SK-MEL-5 (cell line): ENCODE results near the gene GARIN5A. TPM values are rescaled to one million over a fixed set of nuclear protein-coding genes. Genes with fewer than 3 reads are reported as not detected.
A peak's percentile ranks its signal among the peaks of the same experiment; 100 is the strongest.

Experiments used
- DNase-seq: peaks from one replicate; pipeline ENCODE4 v3.0.0-alpha.2; 2016; ENCODE audit warnings: low read depth, low spot score
- in situ Hi-C: cut with HindIII; loops from 2 replicates; pipeline ENCODE4 v1.10.0; 2016; ENCODE audit warnings: low sequenced_read_pairs, high pct_unique_total_duplicates, low pct_unique_long_range_greater_than_20kb
- total RNA-seq: library from RNA; depleted of rRNA; stranded (reverse); fragments of >200 nt; shearing (Covaris generic); gene quantifications from 2 replicates; pipeline ENCODE4 v1.2.3, GENCODE V29; 2014

GARIN5A gene
- total RNA-seq, 1 experiment from 2014 or later = 0.29 TPM

DNA sequence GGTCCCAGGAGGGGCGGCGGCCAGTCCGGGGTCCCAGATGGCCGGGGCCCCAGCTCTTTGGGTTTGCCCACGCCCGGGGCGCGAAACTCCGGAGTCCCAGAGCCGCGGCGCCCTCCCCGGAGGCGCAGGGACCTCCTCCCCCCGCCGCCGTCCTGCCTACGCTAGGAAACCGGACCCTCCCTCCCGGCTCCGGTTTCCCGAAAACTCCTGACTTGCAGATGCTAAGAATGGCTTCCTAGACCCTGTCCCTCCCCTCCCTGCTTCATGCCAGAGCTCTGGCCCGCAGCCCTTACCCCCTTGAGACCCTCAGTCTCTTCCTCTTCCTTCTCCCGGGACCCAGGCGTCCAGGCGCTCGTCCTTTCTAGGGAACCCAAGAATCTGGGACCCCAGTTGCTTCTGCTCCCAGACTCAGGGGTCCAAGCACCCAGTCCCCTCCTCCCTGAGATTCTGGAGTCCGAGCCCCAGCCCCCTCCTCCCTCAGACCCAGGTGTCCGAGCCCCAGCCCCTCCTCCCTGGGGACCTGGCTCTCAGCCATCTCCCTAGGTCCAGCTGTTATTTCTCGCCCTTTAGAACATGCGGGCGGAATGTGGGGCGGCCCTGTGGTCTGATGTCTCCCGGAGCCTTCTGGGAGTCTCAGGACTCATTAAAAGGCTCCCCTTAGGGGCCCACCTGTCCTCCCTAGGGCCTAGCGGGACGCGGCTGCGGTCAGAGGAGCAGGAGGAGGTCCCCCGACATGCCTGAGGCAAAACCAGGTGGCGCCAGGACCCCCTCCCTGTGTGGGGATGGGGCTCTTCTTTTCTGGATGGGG is 44.2 kb downstream of the GARIN5A start, which contains the start of gene MYBPC2:
MYBPC2 (plus strand) TSS at position 672 of the 808 bp plus-strand sequence; CDS start at position 734, 62 bp downstream.
- in situ Hi-C loops = no loop called here
- peak; percentile 22 for DNase-seq

DNA sequence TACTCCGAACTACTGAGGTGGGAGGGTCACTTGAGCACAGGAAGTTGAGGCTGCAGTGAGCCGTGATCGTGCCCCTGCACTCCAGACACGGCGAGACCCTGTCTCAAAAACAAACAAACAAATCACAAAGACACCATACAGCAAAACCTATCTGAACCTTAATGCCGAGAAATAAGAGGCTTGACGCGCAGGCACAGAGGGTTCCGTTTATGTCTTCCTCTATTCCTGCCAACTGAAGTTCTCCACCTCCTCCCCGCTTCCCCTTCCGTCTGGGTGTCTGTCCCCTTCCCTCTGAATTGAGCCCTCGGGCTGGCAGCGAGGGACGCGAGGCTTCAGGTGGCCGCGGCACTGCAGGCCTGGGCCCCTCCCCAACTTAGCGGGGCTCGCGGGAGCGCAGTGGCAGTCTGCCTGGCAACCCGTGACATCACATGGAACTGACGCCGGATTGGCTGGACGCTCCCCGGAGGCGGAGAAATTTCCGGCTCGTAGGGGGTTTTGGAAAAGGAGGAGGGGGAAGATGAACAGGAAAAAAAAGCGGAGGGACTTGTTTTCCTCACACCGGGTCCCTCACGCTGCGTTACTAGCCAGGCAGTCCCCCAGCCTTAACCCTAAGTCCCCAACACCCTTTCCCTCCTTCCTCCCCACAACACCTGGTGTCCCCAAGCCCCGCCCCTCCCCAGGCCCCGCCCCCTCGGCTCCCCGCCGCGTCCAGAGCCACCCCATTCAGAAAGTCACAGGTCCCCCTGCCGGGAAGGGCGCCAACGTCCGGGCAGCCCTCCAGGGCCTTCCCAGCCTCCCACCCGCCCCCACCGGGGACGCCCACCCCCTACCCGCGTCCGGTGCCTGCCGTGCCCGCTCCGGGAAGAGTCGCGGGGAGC is 45.1 kb downstream of the GARIN5A start:
- in situ Hi-C loops = no loop called here
- peak; percentile 81 for DNase-seq

DNA sequence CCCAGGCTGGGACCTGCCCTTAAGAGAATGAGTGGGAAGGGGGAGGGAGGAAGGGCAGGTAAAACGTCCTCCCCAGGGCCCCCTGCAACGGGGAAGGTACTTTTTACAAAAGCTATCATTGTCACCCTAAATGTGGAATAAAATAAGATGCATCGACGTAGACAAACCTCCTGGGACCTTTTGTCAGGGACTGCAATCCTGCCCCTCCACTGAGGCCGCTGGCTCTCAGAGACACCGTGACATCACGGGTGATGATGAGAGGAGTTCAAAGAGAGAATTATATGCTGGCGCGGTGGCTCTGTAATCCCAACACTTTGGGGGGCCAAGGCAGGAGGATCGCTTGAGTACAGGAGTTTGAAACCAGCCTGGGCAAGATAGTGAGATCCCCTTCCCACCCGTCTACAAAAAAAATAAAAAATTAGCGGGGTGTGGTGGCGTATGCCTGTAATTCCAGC is 45.7 kb downstream of the GARIN5A start:
- no peak for DNase-seq
- in situ Hi-C loops = no loop called here

DNA sequence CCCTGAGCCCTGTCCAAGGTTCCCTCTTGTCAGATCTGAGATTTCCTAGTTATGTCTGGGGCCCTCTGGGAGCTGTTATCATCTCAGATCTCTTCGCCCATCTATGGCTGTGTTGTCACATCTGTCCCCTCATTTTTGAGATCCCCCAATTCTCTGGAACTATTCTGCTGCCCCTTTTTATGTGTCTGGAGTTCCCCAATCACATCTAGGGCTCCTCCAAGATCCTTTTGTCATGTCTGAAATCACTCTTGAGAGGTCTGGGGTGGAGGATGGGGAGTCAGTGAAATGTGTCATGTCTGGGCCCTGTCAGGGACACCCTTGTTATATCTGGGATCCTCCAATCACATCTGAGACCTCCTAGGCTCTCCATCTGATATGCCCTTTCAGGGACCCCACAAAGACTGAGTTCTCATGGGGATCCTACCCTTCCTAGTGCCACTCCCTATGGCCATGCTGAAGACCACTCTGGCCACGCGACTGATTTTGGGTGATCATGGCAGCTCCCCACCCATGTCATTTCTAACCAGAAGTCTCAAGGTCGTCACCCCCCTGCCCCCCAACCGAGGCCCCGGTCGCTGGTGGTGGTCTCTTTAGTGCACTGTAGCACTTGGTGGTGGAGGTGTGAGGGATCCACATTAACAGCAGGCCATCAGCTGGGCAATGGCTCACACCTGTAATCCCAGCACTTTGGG is 47.7 kb downstream of the GARIN5A start:
- no peak for DNase-seq
- in situ Hi-C loops = no loop called here

DNA sequence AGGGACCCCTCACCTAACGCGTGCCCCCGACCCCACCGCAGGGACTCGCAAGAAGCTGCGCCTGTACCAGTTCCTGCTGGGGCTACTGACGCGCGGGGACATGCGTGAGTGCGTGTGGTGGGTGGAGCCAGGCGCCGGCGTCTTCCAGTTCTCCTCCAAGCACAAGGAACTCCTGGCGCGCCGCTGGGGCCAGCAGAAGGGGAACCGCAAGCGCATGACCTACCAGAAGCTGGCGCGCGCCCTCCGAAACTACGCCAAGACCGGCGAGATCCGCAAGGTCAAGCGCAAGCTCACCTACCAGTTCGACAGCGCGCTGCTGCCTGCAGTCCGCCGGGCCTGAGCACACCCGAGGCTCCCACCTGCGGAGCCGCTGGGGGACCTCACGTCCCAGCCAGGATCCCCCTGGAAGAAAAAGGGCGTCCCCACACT is 48.6 kb downstream of the GARIN5A start:
- DNase-seq = peak; percentile 41
- in situ Hi-C loops = no loop called here

DNA sequence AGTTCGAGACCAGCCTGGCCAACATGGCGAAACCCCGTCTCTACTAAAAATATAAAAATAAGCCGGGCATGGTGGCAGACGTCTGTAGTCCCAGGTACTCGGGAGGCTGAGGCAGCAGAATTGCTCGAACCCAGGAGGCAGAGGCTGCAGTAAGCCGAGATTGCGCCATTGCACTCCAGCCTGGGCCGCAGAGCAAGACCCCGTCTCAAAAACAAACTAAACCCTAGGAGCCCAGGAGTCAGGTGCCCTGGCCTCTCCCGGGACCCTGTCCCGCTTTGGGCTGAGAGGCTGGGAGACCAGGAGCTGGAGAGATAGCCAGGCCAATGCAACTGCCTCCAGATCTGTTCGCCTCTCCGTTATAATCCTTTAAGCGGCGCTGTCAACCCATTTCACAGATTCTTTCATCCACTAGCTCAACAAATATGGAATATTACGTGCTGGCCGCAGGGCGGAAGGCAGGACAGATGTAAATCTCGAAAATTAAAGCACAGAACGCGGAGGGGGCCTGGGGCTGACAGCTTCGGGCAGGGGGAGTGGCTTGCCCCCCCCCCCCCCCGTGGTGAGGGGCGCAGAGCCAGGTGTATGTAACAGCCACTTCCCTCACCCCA is 49.2 kb downstream of the GARIN5A start:
- DNase-seq = no peak
- in situ Hi-C loops = no loop called here

DNA sequence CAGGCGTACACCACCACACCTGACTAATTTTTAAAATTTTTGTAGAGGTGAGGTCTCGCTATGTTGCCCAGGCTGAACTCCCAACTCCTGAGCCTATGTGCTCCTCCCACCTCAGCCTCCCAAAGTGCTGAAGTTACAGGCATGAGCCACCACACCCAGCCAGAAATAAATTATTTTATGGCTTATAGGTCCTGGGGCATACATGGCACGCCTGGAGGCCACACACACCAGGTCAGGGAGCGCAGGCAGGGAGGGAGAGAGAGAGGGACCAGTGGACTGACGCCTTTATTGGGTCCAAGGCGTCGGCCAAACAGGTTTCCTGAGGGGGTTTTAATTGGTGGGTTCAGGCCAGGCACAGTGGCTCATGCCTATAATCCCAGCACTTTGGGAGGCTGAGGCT is 51.1 kb downstream of the GARIN5A start:
- in situ Hi-C loops = no loop called here
- DNase-seq = no peak

DNA sequence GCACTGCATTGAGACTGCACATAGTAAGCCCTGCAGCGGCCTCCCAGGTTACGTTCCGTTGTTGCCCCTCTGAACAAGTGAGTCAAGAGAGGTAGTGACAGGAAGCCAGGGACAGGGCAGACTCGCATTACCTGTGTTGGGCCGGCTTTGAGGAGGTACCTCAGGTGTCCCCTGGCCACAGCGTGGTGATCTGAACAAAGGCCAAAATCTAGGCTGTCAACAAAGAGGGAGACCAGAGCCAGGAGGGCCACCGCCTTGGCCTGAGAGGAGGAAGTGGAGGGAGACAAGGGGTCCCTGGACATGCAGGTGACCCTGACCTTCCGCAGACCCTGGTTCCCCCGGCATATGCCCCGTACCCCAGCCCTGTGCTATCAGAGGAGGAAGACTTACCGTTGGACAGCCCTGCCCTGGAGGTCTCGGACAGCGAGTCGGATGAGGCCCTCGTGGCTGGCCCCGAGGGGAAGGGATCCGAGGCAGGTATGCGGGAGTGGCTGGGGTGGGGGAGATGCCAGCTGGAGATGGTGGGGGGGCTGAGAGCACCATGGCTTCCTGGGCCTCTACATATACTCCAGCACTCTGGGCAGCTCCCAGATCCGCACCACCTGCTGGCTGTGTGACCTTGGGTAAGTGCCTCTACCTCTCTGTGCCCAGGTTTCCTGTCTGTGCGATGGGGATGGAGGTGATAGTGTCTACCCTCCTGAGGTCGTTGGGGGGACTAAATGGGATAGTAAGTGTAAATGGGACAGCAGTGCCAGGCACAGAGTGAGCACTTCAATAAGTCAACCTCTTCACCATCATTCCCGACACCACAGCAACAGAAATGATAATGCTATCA is 53.2 kb downstream of the GARIN5A start:
- no peak for DNase-seq
- in situ Hi-C loops = no loop called here

DNA sequence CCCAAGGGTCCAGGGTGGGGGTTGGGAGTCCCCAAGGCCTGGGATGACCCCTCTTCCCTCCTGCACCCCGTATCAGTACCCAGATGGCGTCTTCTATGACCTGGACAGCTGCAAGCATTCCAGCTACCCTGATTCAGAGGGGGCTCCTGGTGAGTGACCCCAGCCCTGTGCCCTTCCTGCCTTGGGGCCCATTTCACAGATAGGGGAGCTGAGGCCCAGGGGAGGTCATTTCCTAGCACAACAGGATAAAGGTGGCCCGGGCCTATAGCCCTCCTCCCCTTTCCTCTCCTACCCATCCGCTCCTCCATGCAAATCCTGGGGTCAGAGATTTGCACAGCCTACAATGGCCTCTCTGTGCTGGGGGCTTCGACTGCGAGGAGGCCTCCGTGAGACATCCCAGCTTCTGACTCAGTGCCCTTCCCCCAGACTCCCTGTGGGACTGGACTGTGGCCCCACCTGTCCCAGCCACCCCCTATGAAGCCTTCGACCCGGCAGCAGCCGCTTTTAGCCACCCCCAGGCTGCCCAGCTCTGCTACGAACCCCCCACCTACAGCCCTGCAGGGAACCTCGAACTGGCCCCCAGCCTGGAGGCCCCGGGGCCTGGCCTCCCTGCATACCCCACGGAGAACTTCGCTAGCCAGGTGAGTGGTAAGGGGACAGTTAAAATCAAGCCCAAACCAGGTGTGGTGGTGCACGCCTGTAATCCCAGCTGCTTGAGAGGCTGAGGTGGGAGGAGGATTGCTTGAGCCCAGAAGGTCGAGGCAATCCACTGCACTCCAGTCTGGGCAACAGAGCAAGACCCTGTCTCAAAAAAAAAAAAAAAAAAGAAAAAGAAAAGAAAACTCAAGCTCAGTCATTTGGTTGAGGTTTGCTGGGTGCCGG is 54.0 kb downstream of the GARIN5A start:
- in situ Hi-C loops = no loop called here

DNA sequence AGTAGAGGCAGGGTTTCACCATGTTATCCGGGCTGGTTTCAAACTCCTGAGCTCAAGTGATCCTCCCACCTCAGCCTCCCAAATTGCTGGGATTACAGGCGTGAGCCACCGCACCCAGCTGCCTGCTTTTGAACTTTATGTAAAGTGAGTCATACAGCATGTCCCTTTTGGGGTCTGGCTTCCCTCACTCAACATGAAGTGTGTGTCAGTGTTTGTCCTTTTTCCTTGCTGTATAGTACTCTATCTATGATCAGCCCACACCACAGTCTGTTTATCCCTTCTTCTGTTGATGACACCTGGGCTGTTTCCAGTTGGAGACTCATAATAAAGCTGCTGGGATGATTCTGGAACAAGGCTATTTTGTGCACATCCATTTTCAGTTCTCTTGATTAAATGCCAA is 55.8 kb downstream of the GARIN5A start:
- in situ Hi-C loops = no loop called here
- no peak for DNase-seq

More for the DNA sequence above, 54.0 kb downstream of the GARIN5A start:
- no peak for DNase-seq

DNA sequence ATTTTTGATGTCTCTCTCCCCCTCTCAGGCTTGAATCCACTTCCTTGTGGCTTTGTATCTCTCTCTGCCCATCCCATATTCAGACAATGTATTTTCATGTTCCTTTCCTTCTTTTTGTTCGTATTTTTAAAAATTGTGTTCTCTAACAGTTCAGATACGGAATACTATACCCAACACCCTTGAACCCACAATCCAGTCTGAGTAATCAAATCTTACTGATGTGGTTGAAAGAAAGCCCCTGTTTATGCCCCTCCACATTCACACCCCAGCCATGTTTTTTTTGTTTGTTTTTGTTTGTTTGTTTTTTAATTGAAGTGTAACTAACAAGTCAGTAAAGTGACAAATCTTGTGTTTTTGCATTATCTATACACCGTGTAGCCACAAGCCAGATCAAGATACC is 56.5 kb downstream of the GARIN5A start:
- in situ Hi-C loops = no loop called here
- DNase-seq = no peak

DNA sequence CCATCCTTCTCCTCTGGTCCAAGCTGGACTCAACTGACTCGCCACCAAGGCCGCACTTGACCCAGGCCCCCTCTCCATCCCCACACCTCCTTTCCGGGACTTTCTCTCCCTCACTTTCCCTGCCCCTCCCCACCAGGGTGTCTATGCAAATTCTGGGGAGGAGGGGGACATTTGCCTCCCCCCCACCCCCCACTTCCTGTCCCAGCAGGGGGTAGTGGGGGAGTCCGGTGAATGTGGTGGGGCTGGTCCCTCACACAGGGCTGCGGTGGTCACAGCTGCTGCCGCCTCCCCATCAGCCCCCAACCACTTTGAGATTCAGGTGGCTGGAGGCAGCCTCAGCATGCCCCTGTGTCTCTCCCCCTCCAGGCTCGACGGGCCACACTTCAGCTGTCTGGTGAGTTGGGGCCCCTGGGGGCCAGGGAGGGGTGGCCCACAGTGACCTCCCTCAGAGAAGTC is 57.0 kb downstream of the GARIN5A start:
- no peak for DNase-seq

DNA sequence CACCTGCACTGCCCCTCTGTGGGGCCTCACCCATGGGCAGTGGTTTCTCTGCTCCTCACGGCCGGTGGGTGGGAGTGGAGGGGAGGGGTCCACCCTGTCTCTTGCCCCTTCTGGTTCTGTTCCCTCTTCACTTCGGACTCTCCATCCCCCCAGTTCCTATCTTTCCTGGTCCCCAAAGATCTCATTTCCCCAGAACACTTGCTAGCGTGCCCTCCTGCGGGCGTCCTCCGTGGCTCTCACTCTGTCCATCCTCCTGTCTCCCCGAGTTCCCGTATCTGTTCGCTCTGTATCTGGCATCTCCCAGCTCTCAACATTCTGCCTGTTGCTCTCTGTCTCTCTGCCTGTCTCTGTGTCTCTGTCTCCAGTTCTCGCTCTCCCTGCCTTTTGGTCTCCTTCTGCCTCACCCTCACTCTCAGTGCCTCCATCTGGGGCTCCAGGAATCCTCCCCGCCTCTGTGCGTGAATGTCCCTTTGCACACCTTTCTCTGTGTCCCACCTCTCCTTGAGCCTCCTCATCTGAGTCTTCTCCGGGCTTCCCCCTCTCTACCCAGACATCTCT is 57.5 kb downstream of the GARIN5A start:
- in situ Hi-C loops = no loop called here

More for the DNA sequence above, 57.0 kb downstream of the GARIN5A start:
- in situ Hi-C loops = no loop called here

DNA sequence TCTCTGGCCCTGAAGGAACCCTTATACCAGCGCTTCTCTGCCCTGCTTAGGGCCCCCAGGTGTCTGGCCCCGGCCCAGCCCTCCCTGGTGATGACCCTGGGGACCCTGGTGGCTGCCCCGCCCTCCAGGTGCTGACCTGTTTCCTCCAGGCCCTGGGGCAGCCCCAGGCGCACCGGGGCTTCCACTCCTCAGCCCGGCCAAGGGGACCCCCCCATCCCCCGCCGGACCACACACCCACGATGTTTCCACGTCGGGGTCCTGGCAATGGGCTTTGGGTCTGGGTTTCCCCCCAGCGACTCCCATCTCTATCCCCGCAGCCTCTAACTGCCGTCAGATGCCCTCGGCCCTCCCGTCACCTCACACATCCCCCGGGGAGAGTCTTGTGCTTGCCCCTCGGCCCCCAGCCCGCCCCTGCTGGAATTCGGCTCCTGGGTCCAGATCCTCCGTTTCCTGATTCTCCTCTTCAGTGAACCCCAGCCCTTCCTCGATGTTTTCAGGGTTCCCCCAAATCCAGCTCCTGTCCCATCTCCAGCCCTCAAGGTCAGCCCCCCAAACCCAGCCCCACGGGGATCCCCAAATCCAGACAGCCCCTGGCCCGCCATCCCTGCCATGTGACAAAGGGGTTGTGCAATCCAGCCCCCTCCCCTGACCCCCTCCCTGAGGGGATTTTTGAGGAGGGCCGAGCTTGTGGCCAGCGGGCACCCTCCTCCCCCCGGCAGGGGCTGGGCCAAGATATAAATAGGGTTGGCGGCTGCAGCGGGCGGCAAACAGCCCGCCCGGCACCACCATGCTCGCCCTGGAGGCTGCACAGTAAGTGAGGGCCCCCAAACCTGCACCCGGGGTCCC is 58.2 kb downstream of the GARIN5A start, which contains the start of gene SPIB:
SPIB (plus strand) TSS at position 763 of the 846 bp plus-strand sequence; CDS start at position 788, 25 bp downstream.
- DNase-seq = no peak
- in situ Hi-C loops = no loop called here

More for the DNA sequence above, 57.5 kb downstream of the GARIN5A start:
- no peak for DNase-seq
